A549 (cell line): Measurements from ENCODE around the gene GGA2. TPM values are rescaled to one million over a fixed set of nuclear protein-coding genes. Genes with fewer than 3 reads are reported as not detected.

Source experiments
- ATAC-seq, 2 experiments: fragments of 200-7000 bp in 1 of 2; fragments of >200 bp in 1 of 2; cut with Nextera tagmentation in 1 of 2; cut with Tn5 transposase in 1 of 2; 3 replicates each; pipeline versions ENCODE4 v1.8.0 to v1.9.1; 2018 to 2020; ENCODE audit warnings: mild to moderate bottlenecking in 1 of 2, moderate library complexity in 1 of 2
- CTCF ChIA-PET: fragments of 300-600 bp; sonication (Branson Sonifier 250); formaldehyde crosslinking; extraction: SDS; loops from one replicate; lab custom pipeline; 2021; ENCODE audit warnings: antibody characterized with exemption, inconsistent platforms; lab: Yijun Ruan, JAX
- POLR2A ChIA-PET: fragments of 350-600 bp; formaldehyde crosslinking; extraction: SDS; loops from one replicate; lab custom pipeline; 2021; ENCODE audit warnings: antibody characterized with exemption, inconsistent platforms; lab: Yijun Ruan, JAX
- DNase-seq, 2 experiments: peaks; one replicate each; pipeline versions ENCODE4 v3.0.0 to v3.0.0-alpha.2; 2011 to 2016; ENCODE audit warnings: low read depth in 1 of 2, low spot score in 1 of 2
- FAIRE-seq: peaks from 2 replicates; lab custom pipeline; 2011; peaks lifted over from hg19 to GRCh38; lab: Jason Lieb, UNC
- H3K27ac ChIP-seq, 2 experiments: fragments of >200 bp; sonication (Bioruptor Twin); formaldehyde crosslinking; 3 replicates each; pipeline ENCODE4 v1.5.1; 2016 to 2017
- H3K4me1 ChIP-seq: fragments of >200 bp; sonication (Bioruptor Twin); formaldehyde crosslinking; 3 replicates; pipeline ENCODE4 v1.6.1; 2016
- H3K4me2 ChIP-seq: fragments of >200 bp; sonication (Bioruptor Twin); formaldehyde crosslinking; 3 replicates; pipeline ENCODE4 v1.6.1; 2016
- H3K4me3 ChIP-seq: fragments of >200 bp; sonication (Bioruptor Twin); formaldehyde crosslinking; 3 replicates; pipeline ENCODE4 v1.5.1; 2016
- H3K9me3 ChIP-seq: fragments of >200 bp; sonication (Bioruptor Twin); formaldehyde crosslinking; 3 replicates; pipeline ENCODE4 v1.6.1; 2016
- BHLHE40 ChIP-seq: IDR thresholded peaks from 2 replicates; pipeline ENCODE4 v1.6.1; 2012; ENCODE audit warnings: low read depth, low read length, inconsistent platforms
- EP300 ChIP-seq, 2 experiments: fragments of >200 bp; sonication (Bioruptor Twin); formaldehyde crosslinking; IDR thresholded peaks; 2 replicates in 1 of 2; 3 replicates in 1 of 2; pipeline ENCODE4 v1.6.1; 2016 to 2017
- ESRRA ChIP-seq: fragments of 150-350 bp; IDR thresholded peaks from 2 replicates; pipeline ENCODE4 v1.6.1; 2014; ENCODE audit warnings: mild to moderate bottlenecking, low read length, borderline replicate concordance
- FOXS1 ChIP-seq: fragments of 250-450 bp; sonication (Bioruptor Pico); IDR thresholded peaks from 2 replicates; pipeline ENCODE4 v1.5.0; 2020; ENCODE audit warnings: mild to moderate bottlenecking, moderate library complexity
- HOXB13 ChIP-seq: fragments of 250-450 bp; sonication (Bioruptor Pico); IDR thresholded peaks from 2 replicates; pipeline ENCODE4 v1.5.0; 2020; ENCODE audit warnings: low read depth, mild to moderate bottlenecking, moderate library complexity
- KDM5A ChIP-seq: fragments of 200-600 bp; sonication (generic); IDR thresholded peaks from 2 replicates; pipeline ENCODE4 v1.6.1; 2016; ENCODE audit warnings: antibody characterized with exemption, mild to moderate bottlenecking
- MAZ ChIP-seq: fragments of 150-350 bp; IDR thresholded peaks from 2 replicates; pipeline ENCODE4 v1.6.1; 2014; ENCODE audit warnings: antibody characterized with exemption, low read depth, low read length, borderline replicate concordance
- MYC ChIP-seq: IDR thresholded peaks from 2 replicates; pipeline ENCODE4 v1.6.1; 2012; ENCODE audit warnings: mild to moderate bottlenecking, inconsistent platforms, low read length, improper control_type of control experiment, borderline replicate concordance
- NPAS2 ChIP-seq: fragments of 250-450 bp; sonication (Bioruptor Pico); IDR thresholded peaks from 2 replicates; pipeline ENCODE4 v1.8.0; 2022; ENCODE audit warnings: mild to moderate bottlenecking, moderate library complexity, borderline replicate concordance
- RAD21 ChIP-seq, 2 experiments: fragments of >200 bp in 1 of 2; sonication (Bioruptor Twin) in 1 of 2; formaldehyde crosslinking in 1 of 2; IDR thresholded peaks in 1 of 2; conservative IDR thresholded peaks in 1 of 2; 2 replicates in 1 of 2; 3 replicates in 1 of 2; pipeline ENCODE4 v1.6.1; 2012 to 2018; ENCODE audit warnings: inconsistent platforms in 1 of 2
- SMC3 ChIP-seq: fragments of >200 bp; sonication (Bioruptor Twin); formaldehyde crosslinking; IDR thresholded peaks from 3 replicates; pipeline ENCODE4 v1.6.1; 2018; ENCODE audit warnings: inconsistent platforms
- TP53 ChIP-seq: fragments of 250-450 bp; sonication (Bioruptor Pico); IDR thresholded peaks from 2 replicates; pipeline ENCODE4 v1.5.0; 2021; ENCODE audit warnings: mild to moderate bottlenecking, moderate library complexity
- ZNF302 ChIP-seq: fragments of 250-450 bp; sonication (Bioruptor Pico); IDR thresholded peaks from 2 replicates; pipeline ENCODE4 v1.9.0; 2021; ENCODE audit warnings: inconsistent platforms, mild to moderate bottlenecking, moderate library complexity
- WGBS: methylation state at CpG from one replicate; pipeline ENCODE4 v1.1.6; 2017; ENCODE audit errors: missing lambda C conversion rate; 5-methylcytosine and 5-hydroxymethylcytosine counted together
- polyA plus RNA-seq, 4 experiments: library from polyadenylated mRNA; depleted of rRNA in 3 of 4; stranded (reverse); fragments of >200 nt; fragmentation: RNase III in 1 of 4; extraction: RNeasy Plus Mini Kit Qiagen cat#74134 plus additional on column Dnase treatment in 1 of 4; gene quantifications; 2 replicates in 3 of 4; 3 replicates in 1 of 4; pipeline ENCODE4 v1.2.3, GENCODE V29; 2011 to 2017
- TF ChIP-seq, protein P1 (sequence below): fragments of 150-350 bp; IDR thresholded peaks from 2 replicates; pipeline ENCODE4 v1.6.1; 2014; ENCODE audit warnings: low read depth, mild to moderate bottlenecking, low read length
- TF ChIP-seq, protein P2 (sequence below): IDR thresholded peaks from 2 replicates; pipeline ENCODE4 v1.6.1; 2012; ENCODE audit warnings: low read depth, borderline replicate concordance
- TF ChIP-seq, protein P3 (sequence below): IDR thresholded peaks from 2 replicates; pipeline ENCODE4 v1.6.1; 2012
- TF ChIP-seq, protein P4 (sequence below): fragments of 250-450 bp; sonication (Bioruptor Pico); IDR thresholded peaks from 2 replicates; pipeline ENCODE4 v1.5.0; 2021; ENCODE audit warnings: mild to moderate bottlenecking, moderate library complexity, borderline replicate concordance

Gene GGA2
- polyA plus RNA-seq, 2 of the 4 experiments (the other 2 are of a cell fraction): 33.1 to 57.9 TPM

DNA sequence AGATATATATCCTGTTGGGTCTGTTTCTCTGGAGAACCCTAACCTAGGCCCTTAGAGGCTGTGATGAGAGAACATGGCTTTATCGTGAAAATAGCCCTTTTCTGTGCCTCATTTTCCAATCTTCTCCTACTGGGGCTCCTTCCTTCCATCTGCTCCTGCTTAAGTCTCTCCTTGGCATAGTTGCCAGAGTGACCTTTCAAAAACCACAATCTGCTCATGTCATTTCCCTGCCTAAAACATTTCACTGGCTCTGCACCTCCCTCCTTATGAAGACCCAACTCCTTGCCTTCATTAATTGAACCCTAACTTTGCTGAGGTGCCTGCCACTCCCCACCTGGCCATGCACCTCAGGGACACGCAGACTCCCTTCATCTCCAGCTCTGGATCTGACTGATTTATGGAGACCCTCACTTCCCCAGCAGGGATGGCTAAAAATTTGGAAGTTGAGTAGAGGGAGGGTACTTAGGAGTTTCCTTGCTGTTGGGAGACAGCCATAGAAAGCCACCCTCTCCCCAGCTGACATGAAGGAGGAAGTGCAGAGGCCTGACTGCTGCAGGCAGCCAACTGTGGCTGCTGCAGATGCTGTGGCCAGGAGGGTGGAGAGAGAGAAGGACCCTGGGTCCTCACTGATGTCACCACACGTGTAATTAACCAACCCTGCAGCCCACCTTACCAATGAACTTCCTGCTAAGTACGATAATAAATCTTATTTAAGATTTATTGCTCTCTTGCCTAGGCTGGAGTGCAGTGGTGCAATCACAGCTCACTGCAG, 6.3 kb upstream of the GGA2 start (continued):
- TF ChIP-seq, protein P1, sequence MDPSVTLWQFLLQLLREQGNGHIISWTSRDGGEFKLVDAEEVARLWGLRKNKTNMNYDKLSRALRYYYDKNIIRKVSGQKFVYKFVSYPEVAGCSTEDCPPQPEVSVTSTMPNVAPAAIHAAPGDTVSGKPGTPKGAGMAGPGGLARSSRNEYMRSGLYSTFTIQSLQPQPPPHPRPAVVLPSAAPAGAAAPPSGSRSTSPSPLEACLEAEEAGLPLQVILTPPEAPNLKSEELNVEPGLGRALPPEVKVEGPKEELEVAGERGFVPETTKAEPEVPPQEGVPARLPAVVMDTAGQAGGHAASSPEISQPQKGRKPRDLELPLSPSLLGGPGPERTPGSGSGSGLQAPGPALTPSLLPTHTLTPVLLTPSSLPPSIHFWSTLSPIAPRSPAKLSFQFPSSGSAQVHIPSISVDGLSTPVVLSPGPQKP: no peak
- TF ChIP-seq KDM5A (no peak), HOXB13 (no peak), BHLHE40 (no peak)
- TF ChIP-seq, protein P2, sequence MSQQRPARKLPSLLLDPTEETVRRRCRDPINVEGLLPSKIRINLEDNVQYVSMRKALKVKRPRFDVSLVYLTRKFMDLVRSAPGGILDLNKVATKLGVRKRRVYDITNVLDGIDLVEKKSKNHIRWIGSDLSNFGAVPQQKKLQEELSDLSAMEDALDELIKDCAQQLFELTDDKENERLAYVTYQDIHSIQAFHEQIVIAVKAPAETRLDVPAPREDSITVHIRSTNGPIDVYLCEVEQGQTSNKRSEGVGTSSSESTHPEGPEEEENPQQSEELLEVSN: no peak

DNA sequence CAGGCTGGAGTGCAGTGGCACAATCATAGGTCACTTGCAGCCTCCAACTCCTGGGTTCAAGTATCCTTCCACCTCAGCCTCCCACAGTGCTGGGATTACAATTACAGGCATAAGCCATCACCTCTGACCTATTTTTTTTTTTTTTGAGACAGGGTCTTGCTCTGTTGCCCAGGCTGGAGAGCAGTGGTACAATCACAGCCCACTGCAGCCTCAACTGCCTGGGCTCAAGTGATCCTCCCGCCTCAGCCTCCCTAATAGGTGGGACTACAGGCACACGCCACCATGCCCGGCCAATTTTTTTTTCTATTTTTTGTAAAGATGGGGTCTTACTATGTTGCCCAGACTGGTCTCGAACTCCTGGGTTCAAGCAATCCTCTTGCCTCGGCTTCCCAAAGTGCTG, 5.6 kb upstream of the GGA2 start:
- Histone ChIP-seq H3K9me3 (no peaks in the 10 kb centered on the region), H3K4me3 (no peak overlapping the region), H3K4me2 (no peak overlapping the region), H3K4me1 (no peaks in the 10 kb centered on the region), H3K27ac (no peak overlapping the region)
- no peak for ATAC-seq
- ChIA-PET CTCF (interaction anchor here (1.4 kb wide), 1 partner anchor 80 kb away, joined by 3 read pairs; no protein-coding TSS in a partner anchor), POLR2A (no interaction called here)
- WGBS: 94% methylated on average over 5 of the region's 5 CpGs
- DNase-seq: no peak
- no peak for TF ChIP-seq MYC
- TF ChIP-seq HOXB13: no peak
- TF ChIP-seq EP300 (IDR thresholded peaks at IDR 0.05): no peak
- no peak for TF ChIP-seq RAD21 (conservative IDR thresholded peaks at IDR 0.05 in 1 of 2, IDR thresholded peaks at IDR 0.05 in 1 of 2)
- TF ChIP-seq, protein P3, sequence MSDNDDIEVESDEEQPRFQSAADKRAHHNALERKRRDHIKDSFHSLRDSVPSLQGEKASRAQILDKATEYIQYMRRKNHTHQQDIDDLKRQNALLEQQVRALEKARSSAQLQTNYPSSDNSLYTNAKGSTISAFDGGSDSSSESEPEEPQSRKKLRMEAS: no peak
- no peak for TF ChIP-seq MAZ
- TF ChIP-seq SMC3: no peak
- TF ChIP-seq, protein P4, sequence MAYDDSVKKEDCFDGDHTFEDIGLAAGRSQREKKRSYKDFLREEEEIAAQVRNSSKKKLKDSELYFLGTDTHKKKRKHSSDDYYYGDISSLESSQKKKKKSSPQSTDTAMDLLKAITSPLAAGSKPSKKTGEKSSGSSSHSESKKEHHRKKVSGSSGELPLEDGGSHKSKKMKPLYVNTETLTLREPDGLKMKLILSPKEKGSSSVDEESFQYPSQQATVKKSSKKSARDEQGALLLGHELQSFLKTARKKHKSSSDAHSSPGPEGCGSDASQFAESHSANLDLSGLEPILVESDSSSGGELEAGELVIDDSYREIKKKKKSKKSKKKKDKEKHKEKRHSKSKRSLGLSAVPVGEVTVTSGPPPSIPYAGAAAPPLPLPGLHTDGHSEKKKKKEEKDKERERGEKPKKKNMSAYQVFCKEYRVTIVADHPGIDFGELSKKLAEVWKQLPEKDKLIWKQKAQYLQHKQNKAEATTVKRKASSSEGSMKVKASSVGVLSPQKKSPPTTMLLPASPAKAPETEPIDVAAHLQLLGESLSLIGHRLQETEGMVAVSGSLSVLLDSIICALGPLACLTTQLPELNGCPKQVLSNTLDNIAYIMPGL (CRISPR knock-in tag): no peak
- TF ChIP-seq, protein P2: no peak
- TF ChIP-seq NPAS2 (CRISPR knock-in tag): no peak
- TF ChIP-seq, protein P1: no peak
- TF ChIP-seq ESRRA: no peak
- TF ChIP-seq ZNF302 (CRISPR knock-in tag): no peak
- TF ChIP-seq TP53 (CRISPR knock-in tag): no peak
- TF ChIP-seq FOXS1: no peak
- no peak for FAIRE-seq
